H54 (cell line): ENCODE results near the gene IL12RB2.
"Not testable (repeated sequence)": the region's sequence is repeated elsewhere in the genome, so short reads cannot be mapped to it uniquely, and the experiment has no call there.

Experiments used
- DNase-seq: peaks from one replicate; pipeline ENCODE4 v3.0.0; 2011; ENCODE audit warnings: low spot score, mixed read lengths; ENCODE audit not compliant: insufficient read length
- FAIRE-seq: peaks from 3 replicates; lab custom pipeline; 2011; peaks lifted over from hg19 to GRCh38; lab: Jason Lieb, UNC
- POLR2A ChIP-seq: IDR thresholded peaks from 2 replicates; pipeline ENCODE4 v1.6.1; 2011; ENCODE audit warnings: low read depth, mild to moderate bottlenecking, low read length

IL12RB2 gene

GRCh38 chr1:67376381-67376780 is 68.7 kb downstream of the IL12RB2 start:
- TF ChIP-seq POLR2A = no peak
- no peak for DNase-seq
- FAIRE-seq = no peak

- TF ChIP-seq POLR2A = no peak
- DNase-seq = no peak
- no peak for FAIRE-seq
Measured at GRCh38 chr1:67377253-67377652, 69.6 kb downstream of the IL12RB2 start.

- no peak for TF ChIP-seq POLR2A
- FAIRE-seq = no peak
- no peak for DNase-seq
Measured at GRCh38 chr1:67381154-67381553, 73.5 kb downstream of the IL12RB2 start.

GRCh38 chr1:67382292-67382691 is 74.6 kb downstream of the IL12RB2 start:
- no peak for TF ChIP-seq POLR2A
- no peak for DNase-seq
- no peak for FAIRE-seq

- no peak for DNase-seq
- FAIRE-seq = no peak
- TF ChIP-seq POLR2A = no peak
Measured at GRCh38 chr1:67383999-67384638, 76.4 kb downstream of the IL12RB2 start.

GRCh38 chr1:67390041-67390887 is 82.6 kb downstream of the IL12RB2 start:
- DNase-seq (no peak), FAIRE-seq (peak; percentile 64)
- no peak for TF ChIP-seq POLR2A

GRCh38 chr1:67393240-67393639 is 85.6 kb downstream of the IL12RB2 start:
- FAIRE-seq = no peak
- no peak for DNase-seq

GRCh38 chr1:67393737-67394136 is 86.1 kb downstream of the IL12RB2 start:
- no peak for DNase-seq
- FAIRE-seq = no peak
- TF ChIP-seq POLR2A = no peak

More at GRCh38 chr1:67393240-67393639, 85.6 kb downstream of the IL12RB2 start:
- TF ChIP-seq POLR2A = no peak

- FAIRE-seq (no peak), DNase-seq (no peak)
- no peak for TF ChIP-seq POLR2A
Measured at GRCh38 chr1:67394548-67394947, 86.9 kb downstream of the IL12RB2 start.

GRCh38 chr1:67399199-67399993 is 91.7 kb downstream of the IL12RB2 start:
- TF ChIP-seq POLR2A = no peak
- DNase-seq (no peak), FAIRE-seq (no peak)

- not testable (repeated sequence) for DNase-seq, FAIRE-seq
Measured at GRCh38 chr1:67400029-67400786, 92.5 kb downstream of the IL12RB2 start.

- FAIRE-seq (no peak), DNase-seq (no peak)
- no peak for TF ChIP-seq POLR2A
Measured at GRCh38 chr1:67401443-67401842, 93.8 kb downstream of the IL12RB2 start.

GRCh38 chr1:67404212-67404620 is 96.5 kb downstream of the IL12RB2 start:
- FAIRE-seq (peak; percentile 36), DNase-seq (no peak)
- TF ChIP-seq POLR2A = no peak
